T-helper 2 cell treated with Interferon-gamma antibody and Interleukin-4, amounts not matched to agents 100 ng/mL and 5 ng/mL, for 36 hours (primary cell): ENCODE data around the gene SVOP. TPM values are rescaled to one million over a fixed set of nuclear protein-coding genes. Genes with fewer than 3 reads are reported as not detected.

Experiments
- intact Hi-C: fragments of 100-400 bp; cut with micrococcal nuclease; formaldehyde crosslinking; loops from one replicate; pipeline ENCODE4 v1.15.1; 2023
- total RNA-seq: library from RNA; stranded (reverse); gene quantifications from 2 replicates; pipeline ENCODE4 v1.2.3, GENCODE V29; 2022

The SVOP gene
- total RNA-seq, 1 donor from 2014 or later, result not detected

DNA sequence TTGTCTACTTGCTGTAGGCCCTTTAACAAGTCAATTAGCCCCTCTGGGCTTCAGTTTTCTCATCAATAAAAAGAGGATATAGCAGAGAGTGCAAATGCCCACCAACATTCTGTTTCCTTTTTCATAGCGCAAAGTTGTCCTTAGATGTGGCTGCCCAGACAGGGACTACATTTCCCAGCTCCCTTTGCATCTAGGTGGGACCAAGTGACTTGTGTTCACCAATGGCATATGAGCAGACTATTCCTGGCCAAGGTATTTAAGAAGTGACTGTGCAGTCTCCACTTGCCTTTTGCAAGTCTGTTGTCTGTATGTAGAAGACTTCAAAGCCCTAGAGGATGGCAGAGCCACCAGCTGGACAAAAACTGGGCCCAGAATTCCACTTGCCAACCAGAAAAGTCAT is 81.3 kb downstream of the SVOP start:
- intact Hi-C loops, result no loop called here

DNA sequence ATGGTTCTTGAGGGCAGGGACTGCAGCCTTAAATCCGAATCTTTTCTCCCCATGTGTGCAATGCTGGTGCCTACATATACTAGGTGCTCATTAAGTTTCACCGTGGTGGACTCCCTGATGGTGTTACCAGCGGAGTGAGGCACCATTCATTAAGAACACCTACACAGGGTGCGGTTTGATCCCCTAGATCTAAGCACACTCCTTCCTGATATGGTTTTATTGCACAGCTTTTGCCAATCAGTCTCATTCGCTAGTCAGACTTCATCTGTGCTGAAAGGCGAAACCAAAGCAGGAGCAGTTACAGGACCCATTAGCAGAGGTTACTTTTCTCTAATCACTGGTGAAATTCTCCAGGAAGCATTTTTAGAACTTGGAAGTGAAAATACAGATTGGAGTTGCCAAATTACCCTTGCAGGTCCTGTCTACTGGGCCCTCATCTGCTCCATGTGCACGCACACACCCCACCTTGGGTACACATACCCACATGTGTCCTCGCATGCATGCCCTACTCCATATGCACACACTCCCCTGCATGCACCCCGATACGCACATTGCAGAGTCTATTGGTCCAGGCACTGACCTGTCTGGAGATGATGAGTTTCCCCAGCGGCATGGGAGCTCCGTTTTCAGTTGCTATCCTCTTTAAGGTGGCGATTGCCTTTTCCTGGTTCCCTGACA is 82.5 kb downstream of the SVOP start:
- intact Hi-C loops, result no loop called here

DNA sequence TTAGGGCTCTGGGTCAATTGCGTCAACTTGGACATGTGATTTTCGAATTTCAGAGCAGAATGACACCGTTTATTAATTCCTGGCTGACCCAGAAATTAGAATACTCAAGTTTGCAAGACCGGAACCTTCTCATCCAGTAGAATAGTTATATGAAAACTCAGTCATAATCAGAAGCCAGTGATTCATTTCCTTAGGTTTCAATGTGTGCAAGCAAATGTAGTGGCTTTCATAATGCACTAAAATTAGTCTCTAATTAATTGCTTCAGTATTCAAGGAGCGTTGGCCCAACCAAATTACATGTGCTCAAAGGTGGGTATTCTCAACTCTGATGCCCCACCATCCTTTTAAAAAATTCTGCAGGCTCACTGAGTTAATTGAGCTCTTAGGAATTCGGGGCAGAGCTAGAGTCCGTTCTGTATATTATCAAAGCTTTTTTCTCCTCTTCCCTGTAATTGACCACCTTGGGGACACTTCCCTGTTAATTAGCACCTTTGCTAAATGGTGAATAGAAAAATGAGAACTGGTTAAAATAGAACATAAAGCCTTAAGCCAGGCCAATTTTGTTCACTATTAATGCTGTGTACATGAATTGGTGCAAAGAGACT is 85.6 kb downstream of the SVOP start:
- intact Hi-C loops, result no loop called here

DNA sequence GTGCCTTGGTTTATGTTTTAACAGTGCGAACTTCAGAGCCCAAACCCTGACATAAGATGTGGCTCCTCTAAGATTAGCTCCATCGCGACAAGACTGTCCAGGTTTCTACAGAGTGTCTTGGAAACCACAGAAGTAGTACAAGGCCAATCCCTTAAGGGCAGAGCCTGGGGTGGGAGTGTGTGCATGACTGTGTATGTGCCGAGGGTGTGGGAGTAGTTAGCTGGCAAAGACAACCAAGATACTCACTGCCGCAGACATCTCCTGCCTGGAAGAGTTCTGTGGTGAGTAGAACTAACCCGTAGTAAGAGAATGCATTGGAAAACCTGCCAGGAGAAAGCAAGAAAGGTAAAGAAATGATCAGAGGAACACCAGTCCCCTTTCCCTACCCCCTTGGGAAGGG is 86.9 kb downstream of the SVOP start:
- intact Hi-C loops, result no loop called here

DNA sequence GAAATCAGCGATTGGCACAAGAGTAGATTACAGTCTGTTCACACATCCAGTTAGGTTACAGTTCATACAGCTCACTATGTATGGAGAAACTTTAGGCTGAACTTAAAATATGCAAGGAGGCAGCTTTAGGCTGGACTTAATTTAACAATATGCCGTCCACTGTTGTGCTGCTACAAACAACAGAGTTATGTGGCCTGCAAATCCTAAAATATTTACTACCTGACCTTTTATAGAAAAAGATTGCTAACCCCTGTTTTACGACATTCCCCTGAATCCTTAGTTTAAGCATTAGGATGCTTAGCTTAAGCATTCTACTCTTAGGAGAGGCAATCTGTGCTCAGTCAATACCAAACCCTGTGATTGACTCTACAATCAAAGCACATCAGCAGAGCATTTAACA is 90.1 kb downstream of the SVOP start:
- intact Hi-C loops, result no loop called here

DNA sequence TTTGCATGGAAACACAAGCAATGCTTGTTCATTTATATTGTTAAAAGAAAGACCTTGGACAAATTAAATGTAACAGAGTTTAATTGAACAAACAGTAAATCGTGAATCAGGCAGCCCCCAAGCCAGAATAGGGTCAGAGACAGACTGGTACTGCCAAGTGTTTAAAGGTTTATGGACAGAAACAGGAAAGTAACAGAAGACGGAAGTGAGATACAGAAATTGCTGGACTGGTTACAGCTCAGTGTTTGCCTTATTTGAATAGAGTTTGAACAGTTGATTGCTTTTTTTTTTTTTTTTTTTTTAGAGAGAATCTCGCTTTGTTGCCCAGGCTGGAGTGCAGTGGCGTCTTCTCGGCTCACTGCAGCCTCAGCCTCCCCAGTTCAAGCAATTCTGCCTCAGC is 90.7 kb downstream of the SVOP start:
- intact Hi-C loops, result no loop called here

DNA sequence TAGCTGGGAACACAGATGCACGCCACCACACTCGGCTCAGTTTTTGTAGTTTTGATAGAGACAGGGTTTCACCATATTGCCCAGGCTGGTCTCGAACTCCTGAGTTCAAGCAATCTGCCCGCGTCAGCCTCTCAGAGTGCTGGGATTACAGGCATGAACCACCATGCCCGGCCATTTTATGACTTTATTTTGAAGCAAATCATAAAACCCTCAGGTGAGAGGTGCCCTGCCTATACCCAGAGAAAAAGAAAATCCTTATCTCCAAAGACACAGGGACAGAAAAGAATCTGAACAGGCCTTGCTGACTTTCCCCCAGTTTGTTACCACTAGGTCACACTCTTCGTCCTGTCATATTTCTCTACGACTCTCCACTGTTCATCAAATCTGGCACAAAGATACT is 92.2 kb downstream of the SVOP start:
- intact Hi-C loops, result no loop called here

DNA sequence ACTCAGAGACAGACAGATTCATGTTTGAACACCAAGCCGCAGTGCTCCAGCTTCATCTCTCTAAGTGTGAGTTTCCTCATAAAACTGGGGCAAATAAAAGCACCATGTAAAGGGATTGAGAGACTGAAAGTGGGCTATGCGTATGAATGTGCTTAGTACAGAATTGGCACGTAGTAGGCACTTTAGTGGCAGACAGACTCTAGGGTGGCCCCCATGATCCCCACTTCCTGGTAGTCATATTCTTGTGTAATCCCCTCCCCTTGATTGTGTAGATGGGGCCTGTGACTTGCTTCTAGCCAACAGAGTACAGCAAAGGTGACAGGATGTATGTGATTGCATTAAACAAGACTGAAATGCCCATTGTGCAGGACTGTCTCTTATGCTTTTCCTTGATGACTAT is 98.0 kb downstream of the SVOP start:
- intact Hi-C loops, result no loop called here

DNA sequence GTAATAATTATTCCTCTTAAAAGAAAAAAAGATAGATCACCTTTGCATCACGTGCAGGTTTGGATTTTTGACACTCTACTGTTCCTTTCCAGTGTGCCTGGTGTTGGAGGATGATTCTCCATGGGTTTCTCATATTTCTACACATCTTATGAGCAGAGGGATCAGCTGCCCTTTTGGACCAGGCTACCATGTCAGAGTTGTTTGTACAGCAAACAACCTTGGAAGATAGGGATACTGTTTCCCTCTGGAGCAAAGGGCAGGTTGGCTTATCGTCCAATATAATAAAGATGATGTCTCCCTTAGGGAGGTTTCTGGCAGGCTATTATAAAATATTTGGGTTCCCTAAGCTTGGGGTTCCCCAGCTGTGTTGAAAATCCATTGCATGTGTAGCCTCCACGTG is 98.9 kb downstream of the SVOP start:
- intact Hi-C loops, result no loop called here

DNA sequence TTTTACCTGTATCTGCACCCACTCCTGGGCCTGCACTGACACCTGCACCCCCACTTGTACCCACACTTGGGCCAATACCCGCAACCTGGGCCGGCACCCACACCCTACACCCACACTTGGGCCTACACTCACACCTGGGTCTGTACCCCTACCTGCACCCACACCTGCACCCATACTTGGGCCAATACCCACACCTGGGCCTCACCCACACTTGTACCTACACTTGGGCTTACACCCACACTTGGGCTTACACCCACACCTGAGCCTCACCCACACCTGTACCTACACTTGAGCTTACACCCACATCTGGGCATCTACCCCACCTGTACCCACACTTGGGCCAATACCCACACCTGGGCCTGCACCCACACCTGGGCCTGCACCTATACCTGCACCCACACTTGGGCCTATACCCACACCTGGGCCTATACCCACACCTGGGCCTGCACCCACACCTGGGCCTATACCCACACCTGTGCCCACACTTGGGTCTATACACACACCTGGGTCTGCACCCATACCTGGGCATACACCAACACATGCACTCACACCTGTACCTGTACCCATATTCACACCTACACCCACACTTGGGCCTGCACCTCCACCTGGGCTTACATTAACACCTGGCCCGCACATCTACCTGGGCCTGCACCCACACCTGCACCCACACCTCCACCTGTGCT is 101.8 kb downstream of the SVOP start:
- intact Hi-C loops, result no loop called here

DNA sequence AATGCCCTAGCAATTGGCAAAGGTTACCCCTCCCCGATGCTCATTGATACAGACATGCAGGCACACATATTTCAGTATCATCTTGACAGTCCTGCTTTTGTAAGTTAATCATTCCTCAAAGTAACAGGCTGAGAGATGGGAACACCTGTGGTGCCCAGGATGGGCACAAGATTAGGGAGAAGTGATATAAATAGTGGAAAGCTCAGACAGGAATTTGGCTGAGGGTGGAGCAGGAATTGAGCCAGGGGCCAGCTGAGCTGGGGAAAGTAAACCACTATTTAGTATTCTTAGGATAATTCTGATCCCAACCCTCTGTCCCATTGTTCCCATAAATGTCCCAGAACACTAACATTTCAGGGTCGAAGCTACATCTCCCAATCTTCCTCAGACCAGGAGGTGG is 102.7 kb downstream of the SVOP start:
- intact Hi-C loops, result no loop called here

DNA sequence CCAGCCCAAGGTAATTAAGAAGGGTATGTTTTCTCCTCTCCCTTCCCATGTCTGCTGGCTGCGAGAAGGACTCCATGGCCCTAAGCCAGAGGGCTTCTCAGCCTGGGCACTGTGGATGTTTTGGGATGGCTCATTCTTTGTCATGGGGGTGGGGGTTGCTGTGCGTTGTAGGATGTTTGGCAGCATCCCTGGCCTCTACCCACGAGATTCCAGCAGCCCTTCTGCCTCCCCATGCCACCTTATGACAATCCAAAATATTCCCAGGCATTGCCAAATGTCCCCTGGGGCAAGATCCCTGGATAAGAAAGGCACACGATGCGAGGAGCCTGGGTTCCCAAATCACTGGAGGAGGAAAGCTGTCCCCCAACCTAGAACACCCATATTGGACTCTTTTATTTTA is 104.5 kb downstream of the SVOP start:
- intact Hi-C loops, result no loop called here

DNA sequence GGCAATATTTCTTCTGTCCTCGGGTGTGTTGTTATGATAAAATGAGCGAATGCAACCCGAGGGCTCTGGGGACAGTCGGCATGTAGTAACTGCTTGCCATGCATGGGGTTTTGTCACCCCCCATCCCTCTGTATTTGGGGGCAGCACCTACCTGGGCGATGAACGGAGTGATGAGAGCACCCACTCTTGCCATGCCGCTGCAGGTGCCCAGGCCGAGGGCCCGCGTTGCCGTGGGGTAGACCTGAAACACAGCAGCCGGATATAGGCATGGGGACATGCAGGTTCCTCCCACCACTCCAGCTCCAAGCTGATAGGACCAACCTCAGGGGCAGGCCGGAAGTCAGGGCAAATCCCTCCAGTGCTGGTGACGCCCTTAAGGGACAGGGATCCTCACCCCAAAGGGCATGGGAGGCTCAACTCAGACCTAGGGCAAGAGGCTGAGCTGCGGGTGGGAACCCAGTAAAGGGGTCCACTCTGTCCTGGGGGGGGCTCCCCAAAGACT is 105.2 kb downstream of the SVOP start:
- intact Hi-C loops, result no loop called here

DNA sequence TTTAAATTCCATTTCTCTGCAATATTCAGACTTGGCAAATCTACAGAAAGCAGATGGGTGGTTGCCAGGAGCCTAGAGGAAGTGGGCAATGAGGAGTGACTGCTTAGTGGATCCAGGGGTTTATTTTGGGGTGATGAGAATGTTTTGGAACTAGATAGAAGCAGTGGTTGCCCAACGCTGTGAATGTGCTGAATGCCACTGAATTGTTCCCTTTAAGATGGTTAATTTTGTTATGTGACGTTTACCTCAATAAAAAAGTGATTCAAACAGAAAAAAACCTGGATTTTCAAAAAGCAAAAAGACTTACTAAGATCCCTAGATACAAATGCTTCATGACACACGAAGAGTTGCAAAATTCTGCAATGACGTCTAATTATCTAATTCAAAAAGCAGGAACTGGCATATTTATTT is 106.7 kb downstream of the SVOP start:
- intact Hi-C loops, result no loop called here

DNA sequence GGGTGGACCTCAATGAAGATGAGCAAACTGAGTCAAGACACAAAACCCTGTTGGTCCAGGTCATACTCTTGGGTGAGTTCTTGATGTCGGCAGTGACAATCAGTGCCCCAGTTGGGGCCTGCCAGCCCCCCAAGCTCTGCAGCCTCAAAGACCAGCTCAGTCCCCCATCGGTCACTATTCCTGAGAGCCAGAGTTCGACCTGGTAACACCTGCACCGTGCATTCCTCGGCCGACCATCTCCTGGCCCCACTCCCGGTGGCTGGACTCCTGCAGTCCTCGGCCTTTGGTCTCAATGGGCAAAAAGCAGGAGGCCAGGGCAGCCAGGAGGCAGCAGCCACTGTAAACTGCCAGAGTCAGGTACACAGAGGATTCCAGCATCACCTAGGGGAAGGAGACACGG is 108.5 kb downstream of the SVOP start:
- intact Hi-C loops, result no loop called here

DNA sequence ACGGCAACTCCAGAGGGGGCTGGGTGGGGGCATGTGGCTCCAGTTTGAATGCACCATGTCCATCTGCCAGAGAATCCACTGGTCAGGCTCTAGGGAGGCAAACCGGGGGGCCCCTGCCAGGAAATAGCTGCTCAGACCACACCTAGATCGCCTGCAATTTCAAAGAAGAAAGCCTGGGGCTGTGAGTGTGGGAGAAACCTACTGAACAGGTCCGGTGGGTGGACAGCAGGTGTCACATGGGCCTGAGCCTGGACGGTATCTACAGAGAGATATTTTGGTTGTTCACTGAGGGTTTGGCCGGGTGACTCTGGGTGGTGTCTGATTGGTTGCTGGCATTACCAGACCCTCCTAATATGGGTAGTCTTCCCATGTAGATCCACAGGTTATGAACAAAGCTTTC is 109.0 kb downstream of the SVOP start:
- intact Hi-C loops, result no loop called here

DNA sequence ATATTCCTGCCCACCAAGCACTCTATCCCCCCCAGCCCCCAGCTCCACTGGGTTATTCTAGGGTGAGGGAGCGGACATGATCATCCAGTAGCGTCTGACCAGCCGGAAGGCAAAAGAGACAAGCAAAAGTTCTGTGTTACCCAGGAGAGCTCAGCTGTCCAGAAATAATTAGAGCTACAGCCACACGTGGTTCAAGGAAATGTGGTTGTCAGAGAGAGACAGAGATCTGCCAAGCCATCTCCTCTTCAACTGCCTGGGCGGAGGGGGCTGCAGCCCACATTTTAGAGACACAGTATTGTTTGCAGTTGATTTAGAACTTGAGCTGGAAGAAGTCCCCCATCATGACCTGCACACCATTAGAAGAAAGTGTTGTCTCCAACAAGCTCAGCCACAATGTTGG is 110.5 kb downstream of the SVOP start:
- intact Hi-C loops, result no loop called here

DNA sequence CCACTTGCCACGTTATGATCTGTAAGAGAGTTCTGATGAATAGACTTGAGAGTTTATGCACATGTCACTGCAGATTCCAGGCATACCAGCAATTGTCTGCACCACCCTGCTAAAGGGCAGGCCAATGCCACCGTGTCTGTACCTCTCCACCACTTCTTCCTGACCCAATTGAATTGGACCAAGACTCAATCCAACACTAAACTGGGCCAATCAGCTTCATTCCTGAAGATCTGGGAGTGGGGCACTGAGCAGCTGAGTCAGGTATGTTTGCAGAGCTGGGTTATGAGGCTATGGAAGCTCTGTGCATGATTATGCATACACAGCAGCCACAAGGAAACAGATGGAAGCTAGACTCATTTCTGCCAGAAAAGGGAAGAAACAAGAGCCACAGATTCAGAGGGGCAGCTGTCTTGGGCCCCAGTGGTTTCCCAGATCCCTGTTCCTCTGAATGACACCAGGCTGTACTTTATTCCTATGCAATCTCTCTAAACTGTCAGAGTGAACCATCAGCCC is 113.0 kb downstream of the SVOP start:
- intact Hi-C loops, result no loop called here

DNA sequence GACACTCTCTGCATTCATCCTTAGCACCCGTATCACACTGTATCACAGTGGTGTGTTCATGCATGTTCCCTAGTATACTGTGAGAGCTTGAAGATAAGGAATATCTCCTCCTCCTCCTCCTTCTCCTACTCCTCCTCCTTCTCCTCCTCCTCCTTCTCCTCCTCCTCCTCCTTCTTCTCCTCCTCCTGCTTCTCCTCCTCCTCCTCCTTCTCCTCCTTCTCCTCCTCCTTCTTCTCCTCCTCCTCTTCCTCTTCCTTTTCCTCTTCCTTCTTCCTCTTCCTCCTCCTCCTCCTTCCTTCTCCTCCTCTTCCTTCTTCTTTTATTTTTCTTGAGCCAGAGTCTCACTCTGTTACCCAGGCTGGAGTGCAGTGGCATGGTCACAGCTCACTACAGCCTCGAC is 113.9 kb downstream of the SVOP start:
- intact Hi-C loops, result no loop called here

DNA sequence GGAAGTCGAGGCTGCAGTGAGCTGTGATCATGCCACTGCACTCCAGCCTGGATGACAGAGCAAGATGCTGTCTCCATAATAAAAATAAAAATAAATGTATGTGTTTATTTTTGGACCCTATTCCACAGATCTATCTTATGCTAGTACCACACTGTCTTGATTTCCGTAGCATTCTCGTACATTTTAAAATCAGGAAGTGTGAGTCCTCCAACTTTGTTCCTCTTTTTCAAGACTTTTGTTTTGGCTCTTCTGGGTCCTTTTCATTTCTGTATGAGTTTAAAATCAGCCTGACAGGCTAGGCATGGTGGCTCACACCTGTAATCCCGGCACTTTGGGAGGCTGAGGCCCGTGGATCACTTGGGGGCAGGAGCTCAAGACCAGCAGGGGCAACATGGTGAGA is 115.1 kb downstream of the SVOP start:
- intact Hi-C loops, result no loop called here

DNA sequence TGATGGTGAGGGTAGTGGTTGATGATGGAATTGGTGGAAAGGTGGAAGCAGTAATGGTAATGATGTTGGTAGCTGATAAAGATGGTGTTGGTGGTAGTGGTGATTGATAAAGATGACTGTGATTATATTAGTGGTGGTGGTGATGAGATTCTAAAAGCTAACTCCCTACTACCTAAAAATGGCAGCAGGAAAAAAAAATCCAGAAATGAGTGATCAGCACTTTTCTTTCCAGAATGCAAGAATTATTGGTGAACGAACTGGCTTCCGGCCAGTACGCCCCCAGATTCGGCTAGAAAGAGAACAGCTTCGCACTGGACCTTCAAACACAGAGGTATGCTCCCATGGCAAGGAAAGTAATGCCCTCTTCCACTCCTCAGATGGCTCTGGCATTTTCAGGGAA is 121.7 kb downstream of the SVOP start:
- intact Hi-C loops, result no loop called here

DNA sequence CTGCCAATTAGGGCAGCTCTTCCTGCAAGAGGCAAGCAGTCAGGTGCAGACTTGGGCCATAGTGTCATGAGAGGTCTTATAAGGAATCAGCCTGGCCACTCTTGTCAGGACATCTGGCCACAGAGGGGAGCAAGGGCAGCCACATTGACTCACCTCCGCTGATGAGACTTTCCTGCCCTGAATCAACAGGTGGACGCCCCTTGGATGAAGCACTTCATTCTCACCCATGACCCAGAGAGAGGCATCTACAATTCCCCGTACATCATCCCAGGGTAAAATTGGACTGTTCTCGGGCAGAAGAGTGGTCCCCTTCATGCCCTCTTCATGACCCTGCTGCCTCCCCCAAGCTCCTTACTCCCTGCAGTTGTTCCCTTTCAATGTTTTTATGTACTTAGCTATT is 124.1 kb downstream of the SVOP start:
- intact Hi-C loops, result no loop called here

DNA sequence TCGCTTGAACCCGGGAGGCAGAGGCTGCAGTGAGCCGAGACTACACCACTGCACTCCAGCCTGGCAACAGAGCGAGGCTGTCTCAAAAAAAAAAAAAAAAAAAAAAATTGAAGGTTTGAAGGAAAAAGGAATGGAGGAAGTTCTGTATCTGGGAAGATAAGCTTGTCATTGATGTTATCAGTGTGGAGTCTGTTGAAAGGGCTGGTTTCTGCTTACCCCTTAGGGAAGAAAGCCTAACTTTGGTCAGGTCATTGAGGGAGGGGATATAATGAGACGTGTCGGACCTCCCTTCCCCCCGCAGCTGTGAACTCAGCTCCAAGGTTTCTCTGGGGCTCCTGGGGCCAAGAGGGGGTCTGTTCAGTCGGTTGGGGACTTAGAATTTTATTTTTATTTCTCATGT is 124.5 kb downstream of the SVOP start:
- intact Hi-C loops, result no loop called here
